ENCODE results near the gene WDR33. TPM values are rescaled to one million over a fixed set of nuclear protein-coding genes. Genes with fewer than 3 reads are reported as not detected.

WDR33 gene
- polyA plus RNA-seq, 1 donor = 41.5 TPM

DNA sequence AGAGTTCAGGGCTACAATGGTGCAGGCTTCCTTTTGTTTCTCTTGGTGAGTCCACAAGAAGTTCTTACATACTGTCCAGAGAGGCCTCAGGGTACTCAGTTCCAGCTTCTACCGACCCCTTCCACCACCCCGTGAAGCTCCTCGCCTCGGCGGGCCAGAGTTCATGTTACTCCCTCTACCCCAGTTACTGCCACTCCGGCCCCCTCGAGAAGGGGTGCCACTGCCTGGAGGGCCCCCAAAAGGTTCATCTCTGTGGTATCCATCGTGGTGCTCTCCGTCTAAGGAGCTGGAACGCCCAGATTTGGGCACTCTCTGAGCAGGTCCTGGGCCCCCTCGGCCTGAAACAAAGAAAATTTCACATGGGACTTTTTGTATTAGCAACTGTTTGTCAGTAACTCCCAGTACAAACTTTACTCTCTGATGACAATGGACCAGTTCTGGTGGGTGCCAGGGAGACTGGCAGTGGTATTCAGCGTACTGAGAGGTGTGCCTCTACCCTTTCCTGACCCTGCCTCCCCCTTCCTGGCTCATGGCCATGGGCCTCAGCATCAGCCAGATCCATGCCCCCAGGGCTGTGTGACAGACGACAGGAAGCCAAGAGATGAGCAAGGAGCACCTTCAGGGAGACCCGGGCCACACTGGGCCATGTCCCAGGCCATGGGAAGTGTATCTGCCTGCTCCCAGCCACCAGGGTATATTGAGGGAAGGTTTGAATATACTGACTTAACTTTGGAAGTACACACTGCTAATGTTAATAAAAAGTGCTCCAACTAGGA is 104.6 kb downstream of the WDR33 start:
- H3K36me3 ChIP-seq (ENCODE audit: control insufficient read depth, insufficient read depth, low read length) = peaks cover 53% of the 10 kb centered on the region
- no peaks in the 10 kb centered on the region for H3K9me3 ChIP-seq (ENCODE audit: control insufficient read depth, low read depth, low read length)
- H3K4me1 ChIP-seq (ENCODE audit: control insufficient read depth, insufficient read depth, low read length) = peaks cover 12% of the 10 kb centered on the region
- 100% methylated on average over 1 of the region's 14 CpGs for WGBS (ENCODE audit: insufficient coverage, low lambda C conversion rate)
- no peaks in the 10 kb centered on the region for H3K27me3 ChIP-seq (ENCODE audit: control insufficient read depth, insufficient read depth, low read length)
- no peak overlapping the region for H3K27ac ChIP-seq (ENCODE audit: low read length)
- DNase-seq = no peak
- H3K4me3 ChIP-seq (ENCODE audit: low read length) = no peak overlapping the region

GRCh38 chr2:127705391-127706065 is 105.4 kb downstream of the WDR33 start:
- peaks cover 17% of the 10 kb centered on the region for H3K4me1 ChIP-seq (ENCODE audit: control insufficient read depth, insufficient read depth, low read length)
- 100% methylated on average over 1 of the region's 5 CpGs for WGBS (ENCODE audit: insufficient coverage, low lambda C conversion rate)
- H3K36me3 ChIP-seq (ENCODE audit: control insufficient read depth, insufficient read depth, low read length) = peaks cover 50% of the 10 kb centered on the region
- H3K27me3 ChIP-seq (ENCODE audit: control insufficient read depth, insufficient read depth, low read length) = no peaks in the 10 kb centered on the region
- no peak overlapping the region for H3K27ac ChIP-seq (ENCODE audit: low read length)
- H3K4me3 ChIP-seq (ENCODE audit: low read length) = no peak overlapping the region
- H3K9me3 ChIP-seq (ENCODE audit: control insufficient read depth, low read depth, low read length) = no peaks in the 10 kb centered on the region
- no peak for DNase-seq

DNA sequence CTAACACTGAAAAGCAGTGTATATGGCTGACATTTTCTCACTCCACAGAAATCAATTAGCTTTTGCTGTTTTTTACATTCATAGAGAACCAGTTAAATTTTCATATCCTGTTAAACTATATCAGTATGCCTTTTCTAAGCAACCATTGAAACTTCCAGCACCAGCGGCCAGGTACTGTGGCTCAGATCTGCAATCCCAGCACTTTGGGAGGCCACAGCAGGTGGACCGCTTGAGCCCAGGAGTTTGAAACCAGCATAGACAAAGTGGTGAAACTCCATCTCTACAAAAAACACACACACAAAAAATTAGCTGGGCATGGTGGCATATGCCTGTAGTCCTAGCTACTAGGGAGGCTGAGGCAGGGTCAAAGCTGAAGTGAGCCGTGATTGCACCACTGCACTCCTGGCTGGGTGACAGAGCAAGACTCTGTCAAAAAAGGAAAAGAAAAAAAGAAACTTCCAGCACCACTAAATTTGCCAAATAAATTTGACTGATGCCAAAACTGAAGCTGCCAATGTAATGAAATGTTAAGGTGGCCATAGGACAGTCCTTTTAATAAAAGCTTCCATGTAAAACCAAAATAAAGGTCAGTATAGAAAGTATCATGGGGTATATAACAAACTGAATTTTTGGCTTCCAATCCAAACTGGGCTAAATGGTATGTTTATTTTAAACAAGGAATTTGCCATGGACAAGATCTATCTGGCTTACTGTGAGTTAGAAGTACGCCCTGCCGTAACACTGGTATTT is 106.2 kb downstream of the WDR33 start:
- H3K4me1 ChIP-seq (ENCODE audit: control insufficient read depth, insufficient read depth, low read length) = peaks cover 21% of the 10 kb centered on the region

DNA sequence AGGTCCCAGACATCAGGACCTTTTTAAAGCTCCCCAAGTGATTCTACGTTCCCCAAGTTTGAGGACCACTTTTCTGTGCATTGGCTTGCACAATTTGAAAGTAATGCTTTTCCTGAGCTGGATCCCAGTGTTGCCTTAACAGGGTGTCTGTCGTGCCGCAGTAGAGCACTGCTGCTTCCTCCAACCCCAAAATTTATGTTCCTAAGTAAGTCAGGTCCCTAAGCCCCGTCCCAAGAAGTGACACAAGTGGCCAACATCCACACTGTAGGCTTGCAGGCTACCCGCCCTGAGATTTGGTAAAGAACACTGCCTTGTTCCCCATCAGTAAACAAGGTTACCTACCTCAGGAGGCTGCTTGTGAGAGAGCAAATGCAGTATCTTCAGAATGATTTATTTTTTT is 107.7 kb downstream of the WDR33 start:
- no peak for DNase-seq
- H3K4me1 ChIP-seq (ENCODE audit: control insufficient read depth, insufficient read depth, low read length) = peaks cover 21% of the 10 kb centered on the region
- H3K27me3 ChIP-seq (ENCODE audit: control insufficient read depth, insufficient read depth, low read length) = no peaks in the 10 kb centered on the region
- H3K4me3 ChIP-seq (ENCODE audit: low read length) = no peak overlapping the region
- no CpG with 5 or more reads among the region's 5 CpGs for WGBS (ENCODE audit: insufficient coverage, low lambda C conversion rate)
- no peak overlapping the region for H3K27ac ChIP-seq (ENCODE audit: low read length)
- H3K36me3 ChIP-seq (ENCODE audit: control insufficient read depth, insufficient read depth, low read length) = peaks cover 29% of the 10 kb centered on the region
- no peaks in the 10 kb centered on the region for H3K9me3 ChIP-seq (ENCODE audit: control insufficient read depth, low read depth, low read length)

More for the DNA sequence above, 106.2 kb downstream of the WDR33 start:
- Histone ChIP-seq H3K36me3 (ENCODE audit: control insufficient read depth, insufficient read depth, low read length) (peaks cover 43% of the 10 kb centered on the region), H3K4me3 (ENCODE audit: low read length) (no peak overlapping the region), H3K9me3 (ENCODE audit: control insufficient read depth, low read depth, low read length) (no peaks in the 10 kb centered on the region), H3K27me3 (ENCODE audit: control insufficient read depth, insufficient read depth, low read length) (no peaks in the 10 kb centered on the region), H3K27ac (ENCODE audit: low read length) (no peak overlapping the region)
- no peak for DNase-seq
- 86% methylated on average over 1 of the region's 5 CpGs for WGBS (ENCODE audit: insufficient coverage, low lambda C conversion rate)

GRCh38 chr2:127702395-127703009 is 108.5 kb downstream of the WDR33 start:
- 85% methylated on average over 6 of the region's 19 CpGs for WGBS (ENCODE audit: insufficient coverage, low lambda C conversion rate)
- no peaks in the 10 kb centered on the region for H3K9me3 ChIP-seq (ENCODE audit: control insufficient read depth, low read depth, low read length)
- H3K36me3 ChIP-seq (ENCODE audit: control insufficient read depth, insufficient read depth, low read length) = peaks cover 21% of the 10 kb centered on the region

DNA sequence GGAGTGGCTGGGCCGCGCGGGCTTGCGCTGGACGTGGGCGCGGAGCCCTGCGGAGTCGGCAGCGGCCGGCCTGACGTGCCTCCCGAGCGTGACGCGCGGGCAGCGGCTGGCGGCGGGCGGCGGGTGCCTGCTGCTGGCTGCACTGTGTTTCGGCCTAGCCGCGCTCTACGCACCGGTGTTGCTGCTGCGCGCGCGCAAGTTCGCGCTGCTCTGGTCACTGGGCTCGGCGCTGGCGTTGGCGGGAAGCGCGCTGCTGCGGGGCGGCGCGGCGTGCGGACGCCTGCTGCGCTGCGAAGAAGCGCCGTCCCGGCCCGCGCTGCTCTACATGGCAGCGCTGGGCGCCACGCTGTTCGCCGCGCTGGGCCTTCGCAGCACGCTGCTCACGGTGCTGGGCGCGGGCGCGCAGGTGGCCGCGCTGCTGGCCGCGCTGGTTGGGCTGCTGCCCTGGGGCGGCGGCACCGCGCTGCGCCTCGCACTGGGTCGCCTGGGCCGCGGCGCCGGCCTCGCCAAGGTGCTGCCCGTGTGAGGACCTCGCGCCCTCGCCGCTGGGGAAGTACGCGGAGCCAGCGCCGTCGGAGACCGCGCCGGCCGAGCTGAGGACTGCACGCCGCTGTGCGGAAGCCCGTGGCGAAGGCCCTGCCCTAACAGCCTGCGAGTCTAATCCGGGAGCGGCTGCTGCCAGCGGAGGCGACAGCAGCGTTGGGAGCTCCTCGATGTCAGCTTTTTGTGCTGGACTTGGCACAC is 109.1 kb downstream of the WDR33 start:
- peaks cover 21% of the 10 kb centered on the region for H3K4me1 ChIP-seq (ENCODE audit: control insufficient read depth, insufficient read depth, low read length)
- H3K27ac ChIP-seq (ENCODE audit: low read length) = peak overlapping the region; percentile 98
- H3K4me3 ChIP-seq (ENCODE audit: low read length) = peak overlapping the region; percentile 74
- peak; percentile 76 to 91 for DNase-seq
- peaks cover 18% of the 10 kb centered on the region for H3K36me3 ChIP-seq (ENCODE audit: control insufficient read depth, insufficient read depth, low read length)
- no peaks in the 10 kb centered on the region for H3K27me3 ChIP-seq (ENCODE audit: control insufficient read depth, insufficient read depth, low read length)
- no peaks in the 10 kb centered on the region for H3K9me3 ChIP-seq (ENCODE audit: control insufficient read depth, low read depth, low read length)
- no CpG with 5 or more reads among the region's 108 CpGs for WGBS (ENCODE audit: insufficient coverage, low lambda C conversion rate)

More at GRCh38 chr2:127702395-127703009, 108.5 kb downstream of the WDR33 start:
- Histone ChIP-seq H3K27ac (ENCODE audit: low read length) (peak overlapping the region; percentile 65), H3K4me1 (ENCODE audit: control insufficient read depth, insufficient read depth, low read length) (peaks cover 21% of the 10 kb centered on the region), H3K4me3 (ENCODE audit: low read length) (peak overlapping the region; percentile 40), H3K27me3 (ENCODE audit: control insufficient read depth, insufficient read depth, low read length) (no peaks in the 10 kb centered on the region)
- no peak for DNase-seq

DNA sequence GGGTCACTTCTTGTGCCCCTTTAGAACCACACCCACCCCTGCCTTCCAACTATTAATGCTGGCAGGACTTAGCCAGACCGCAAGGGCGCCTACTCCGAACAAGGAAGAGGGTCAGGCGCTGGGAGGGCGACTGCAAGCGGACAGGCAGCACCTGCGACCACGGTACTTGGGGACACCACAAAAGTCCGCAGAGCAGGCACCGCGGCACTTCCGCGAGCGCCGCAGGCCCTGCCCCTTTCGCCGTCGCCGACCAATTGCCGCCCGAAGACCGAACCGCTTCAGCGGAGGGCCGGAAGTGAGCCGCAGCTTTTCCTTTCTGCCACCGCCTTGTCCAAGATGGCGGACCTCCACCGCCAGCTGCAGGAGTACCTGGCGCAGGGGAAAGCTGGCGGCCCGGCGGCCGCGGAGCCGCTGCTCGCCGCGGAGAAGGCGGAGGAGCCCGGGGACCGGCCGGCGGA is 109.7 kb downstream of the WDR33 start, which contains the start of gene SFT2D3:
TSS of gene SFT2D3 (plus strand) at position 305 of the 458 bp plus-strand sequence. CDS start at position 337, 32 bp downstream.
- peak within 1 kb of the TSS; percentile 98 for H3K27ac ChIP-seq (ENCODE audit: low read length)
- no peaks in the 10 kb centered on the region for H3K27me3 ChIP-seq (ENCODE audit: control insufficient read depth, insufficient read depth, low read length)
- peaks cover 21% of the 10 kb centered on the region for H3K4me1 ChIP-seq (ENCODE audit: control insufficient read depth, insufficient read depth, low read length)
- no peaks in the 10 kb centered on the region for H3K9me3 ChIP-seq (ENCODE audit: control insufficient read depth, low read depth, low read length)
- H3K4me3 ChIP-seq (ENCODE audit: low read length) = peak within 1 kb of the TSS; percentile 74
- DNase-seq = peak; percentile 94 to 96
- H3K36me3 ChIP-seq (ENCODE audit: control insufficient read depth, insufficient read depth, low read length) = peaks cover 12% of the 10 kb centered on the region
- no CpG with 5 or more reads among the region's 44 CpGs for WGBS (ENCODE audit: insufficient coverage, low lambda C conversion rate)

- Histone ChIP-seq H3K4me1 (ENCODE audit: control insufficient read depth, insufficient read depth, low read length) (peaks cover 21% of the 10 kb centered on the region), H3K9me3 (ENCODE audit: control insufficient read depth, low read depth, low read length) (no peaks in the 10 kb centered on the region), H3K27me3 (ENCODE audit: control insufficient read depth, insufficient read depth, low read length) (no peaks in the 10 kb centered on the region), H3K27ac (ENCODE audit: low read length) (peak overlapping the region; percentile 98), H3K4me3 (ENCODE audit: low read length) (peak overlapping the region; percentile 74), H3K36me3 (ENCODE audit: control insufficient read depth, insufficient read depth, low read length) (peaks cover 8% of the 10 kb centered on the region)
- DNase-seq = peak; percentile 88 to 93
- 80% methylated on average over 3 of the region's 17 CpGs for WGBS (ENCODE audit: insufficient coverage, low lambda C conversion rate)
Observed at GRCh38 chr2:127700527-127701192, 110.3 kb downstream of the WDR33 start.
